ENCODE measurements around the gene LOXL3.
"Not testable (repeated sequence)": the region's sequence is repeated elsewhere in the genome, so short reads cannot be mapped to it uniquely, and the experiment has no call there.

The LOXL3 gene

GRCh38 chr2:74503506-74504475 is 50.0 kb downstream of the LOXL3 start:
- DNase-seq, result no peak

- DNase-seq, result no peak
These were observed 50.8 kb downstream of the LOXL3 start for GRCh38 chr2:74502720-74503505.

DNA sequence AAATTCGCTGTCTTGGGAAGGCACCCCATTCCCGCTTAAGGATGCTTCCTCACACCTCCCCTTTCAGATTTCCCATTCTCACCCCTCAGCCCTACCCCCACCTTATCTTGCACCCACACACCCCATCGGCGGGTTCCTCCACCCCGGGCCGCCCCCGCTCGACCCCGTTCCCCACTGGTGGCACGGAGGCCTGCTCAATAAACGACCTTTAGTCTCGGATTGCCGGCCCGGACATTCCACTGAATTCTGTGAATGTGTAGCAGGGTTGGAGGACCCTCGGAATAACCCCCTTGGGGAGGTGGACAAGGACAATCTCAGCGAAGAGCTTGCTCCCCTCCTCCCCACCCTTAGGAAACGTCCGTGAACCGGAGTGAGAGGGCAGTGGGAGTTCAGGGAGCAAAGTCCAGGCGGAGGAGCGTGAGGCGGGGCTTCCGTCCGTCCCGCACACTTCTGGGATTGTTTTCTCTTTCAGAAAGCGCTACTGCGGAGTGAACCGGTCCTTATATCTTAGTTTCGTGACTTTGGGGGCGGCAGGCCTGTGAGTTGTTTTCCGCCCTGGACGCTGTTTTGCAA is 51.5 kb downstream of the LOXL3 start:
- DNase-seq, result no peak

GRCh38 chr2:74501335-74502071 is 52.2 kb downstream of the LOXL3 start:
- DNase-seq, result no peak

DNA sequence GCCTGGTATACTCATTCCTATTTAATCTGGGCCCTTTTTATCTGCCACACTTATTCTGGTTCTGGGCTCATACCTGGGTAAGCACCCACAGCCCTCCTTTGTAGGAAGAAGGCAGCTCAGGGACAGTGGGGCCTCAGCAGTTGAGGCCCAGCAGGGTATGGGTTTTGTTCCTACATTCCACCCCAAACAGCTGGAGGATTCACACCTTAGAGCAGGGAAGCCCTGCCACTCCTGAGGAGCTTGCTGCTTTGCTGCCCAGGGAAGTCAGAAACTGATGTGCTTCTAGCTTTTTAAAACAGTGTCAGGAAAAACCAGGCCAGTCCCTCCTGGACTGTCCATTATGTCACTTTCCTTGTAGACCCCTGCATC is 53.2 kb downstream of the LOXL3 start:
- DNase-seq, result no peak

DNA sequence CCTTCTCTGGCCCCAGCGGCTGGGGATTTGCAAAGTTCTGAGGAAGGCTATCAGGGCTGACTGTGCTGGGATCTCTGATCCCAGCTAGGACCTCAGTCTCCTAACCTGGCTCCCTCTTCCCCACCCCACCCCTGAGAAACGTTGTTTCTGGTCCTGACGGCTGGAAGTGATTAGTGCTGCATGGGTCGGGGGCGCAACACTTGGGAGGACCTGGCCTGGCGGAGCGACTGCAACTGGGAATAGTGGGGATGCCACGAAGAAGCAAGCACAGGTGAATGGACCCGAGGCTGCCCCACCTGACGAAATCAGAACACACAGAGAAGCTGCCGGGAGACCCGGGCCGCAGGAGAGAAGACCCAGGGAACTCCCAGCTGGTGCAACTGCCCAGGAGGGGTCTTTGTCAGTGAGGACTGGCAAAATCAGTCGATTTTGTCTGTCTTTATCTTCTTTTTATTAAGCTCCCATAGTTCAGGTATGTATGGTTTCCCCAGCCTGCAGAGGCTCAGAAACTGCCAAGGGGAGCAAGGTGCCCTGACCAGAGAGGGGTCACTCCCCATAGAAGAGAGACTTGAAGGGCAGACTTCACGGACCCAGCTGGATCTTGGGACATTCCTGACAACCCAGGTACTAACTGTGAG is 53.7 kb downstream of the LOXL3 start:
- DNase-seq, result no peak

DNA sequence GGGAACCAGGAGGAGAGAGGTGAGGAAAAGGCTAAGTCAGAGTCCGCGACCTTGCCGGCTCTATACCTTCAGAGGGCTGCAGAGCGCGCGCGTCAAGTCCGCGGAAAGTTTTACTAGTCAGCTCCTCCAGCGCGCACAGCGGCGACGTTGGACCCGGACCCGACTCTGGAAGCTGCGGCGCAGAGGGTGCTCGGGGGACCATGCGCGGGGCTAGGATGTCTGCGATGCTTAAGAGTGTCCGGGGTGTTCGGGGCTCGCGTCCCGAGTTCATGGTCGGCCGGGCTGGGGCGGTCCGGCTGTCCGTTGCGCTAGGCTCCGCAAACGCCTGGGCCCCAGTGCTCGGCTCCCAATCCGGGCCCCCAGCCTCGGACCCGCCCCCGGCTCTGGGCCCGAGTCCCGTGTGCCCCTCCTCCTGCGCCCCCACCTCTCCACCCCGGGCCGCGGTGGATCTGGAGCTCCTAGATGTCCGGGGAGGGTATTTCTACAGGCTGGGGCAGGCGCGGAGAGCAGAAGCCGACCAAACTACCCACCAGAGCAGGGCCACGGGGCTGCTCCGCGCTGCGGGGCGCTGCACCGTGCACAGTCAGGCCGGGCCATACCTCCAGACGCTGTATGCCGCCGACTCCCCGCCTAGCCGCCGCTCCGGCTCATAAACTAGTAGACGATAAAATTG is 54.3 kb downstream of the LOXL3 start, which contains the start of gene LBX2:
Gene LBX2 (minus strand): TSS at position 337 of the 673 bp plus-strand sequence. CDS start 66 bp downstream, at position 271.
- no peak for DNase-seq

GRCh38 chr2:74498500-74499266 is 55.1 kb downstream of the LOXL3 start:
- DNase-seq, result no peak

- no peak for DNase-seq
These were observed 55.8 kb downstream of the LOXL3 start for GRCh38 chr2:74497777-74498499.

GRCh38 chr2:74496997-74497776 is 56.6 kb downstream of the LOXL3 start:
- no peak for DNase-seq

- no peak for DNase-seq
These were observed 58.3 kb downstream of the LOXL3 start for GRCh38 chr2:74495440-74495839.

- DNase-seq, result no peak
These were observed 60.2 kb downstream of the LOXL3 start for GRCh38 chr2:74493546-74493945.

GRCh38 chr2:74491648-74492544 is 61.8 kb downstream of the LOXL3 start:
- no peak for DNase-seq

DNA sequence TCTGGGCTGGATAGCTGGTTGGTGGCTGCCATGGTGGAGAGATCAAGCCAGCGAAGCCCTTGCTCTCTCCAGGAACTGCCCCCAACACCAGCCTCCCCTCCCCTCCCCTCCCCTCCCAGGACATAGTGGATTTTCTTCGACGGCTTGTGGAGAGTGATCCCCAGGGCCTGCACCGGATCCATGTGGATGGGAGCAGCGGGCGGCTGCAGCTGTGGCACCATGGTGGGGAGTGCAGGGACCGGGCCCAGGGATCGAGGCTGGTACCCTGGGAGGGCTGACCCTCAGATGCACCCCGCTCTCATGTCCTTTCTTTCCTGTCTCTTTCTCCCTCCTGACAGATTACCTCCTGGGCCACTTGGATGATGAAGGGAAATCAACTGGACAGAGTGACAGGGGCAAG is 63.8 kb downstream of the LOXL3 start:
- no peak for DNase-seq

GRCh38 chr2:74488643-74489481 is 64.9 kb downstream of the LOXL3 start:
- no peak for DNase-seq

- no peak for DNase-seq
These were observed 67.6 kb downstream of the LOXL3 start for GRCh38 chr2:74486141-74486540.

- DNase-seq, result not testable (repeated sequence)
These were observed 70.0 kb downstream of the LOXL3 start for GRCh38 chr2:74483675-74484164.
